Calu3 (cell line): ENCODE measurements around the gene LDLRAD4. TPM values are rescaled to one million over a fixed set of nuclear protein-coding genes. Genes with fewer than 3 reads are reported as not detected.

Experiments used
- BruUV-seq: library from RNA; stranded (reverse); fragments of 400-500 nt; replicated peaks from 2 replicates; lab custom pipeline; 2021; lab: Mats Ljungman, UMichigan
- CTCF ChIA-PET: fragments of 300-600 bp; sonication (Branson Sonifier 250); formaldehyde crosslinking; loops from one replicate; lab custom pipeline; 2022; ENCODE audit warnings: antibody characterized with exemption; lab: Charles Lee
- DNase-seq: peaks from one replicate; pipeline ENCODE4 v3.0.0; 2022
- H3K27ac Mint-ChIP-seq: one replicate; pipeline ENCODE4 v1.8.0; 2022; ENCODE audit warnings: mixed read lengths; ENCODE audit not compliant: unreplicated experiment
- H3K27me3 Mint-ChIP-seq: one replicate; pipeline ENCODE4 v1.8.0; 2022; ENCODE audit warnings: mixed read lengths; ENCODE audit not compliant: unreplicated experiment
- H3K36me3 Mint-ChIP-seq: one replicate; pipeline ENCODE4 v1.8.0; 2022; ENCODE audit warnings: mild to moderate bottlenecking, moderate library complexity, mixed read lengths; ENCODE audit not compliant: insufficient read depth, unreplicated experiment
- H3K4me1 Mint-ChIP-seq: one replicate; pipeline ENCODE4 v1.8.0; 2022; ENCODE audit warnings: mild to moderate bottlenecking, low read depth, mixed read lengths; ENCODE audit not compliant: unreplicated experiment
- H3K4me3 Mint-ChIP-seq: one replicate; pipeline ENCODE4 v1.8.0; 2022; ENCODE audit warnings: mild to moderate bottlenecking, low read depth, moderate library complexity, mixed read lengths; ENCODE audit not compliant: unreplicated experiment
- H3K9me3 Mint-ChIP-seq: one replicate; pipeline ENCODE4 v1.8.0; 2022; ENCODE audit warnings: low read depth, mixed read lengths; ENCODE audit not compliant: unreplicated experiment
- CTCF ChIP-seq: fragments of 200-600 bp; IDR thresholded peaks from one replicate; pipeline ENCODE4 v1.8.0; 2022; ENCODE audit warnings: antibody characterized with exemption; ENCODE audit not compliant: unreplicated experiment
- intact Hi-C: fragments of 100-400 bp; cut with micrococcal nuclease; formaldehyde crosslinking; loops from one replicate; pipeline ENCODE4 v1.10.0; 2022; ENCODE audit not compliant: unreplicated experiment
- total RNA-seq: library from RNA; stranded (reverse); gene quantifications from 2 replicates; pipeline ENCODE4 v1.2.3, GENCODE V29; 2022

LDLRAD4 gene
- total RNA-seq, 1 experiment from 2014 or later = 0.50 TPM

- no peak overlapping the region for H3K4me3 Mint-ChIP-seq
- CTCF ChIA-PET = no interaction called here
- no peak for TF ChIP-seq CTCF
- H3K36me3 Mint-ChIP-seq = no peaks in the 10 kb centered on the region
- BruUV-seq = no TSS peak
- DNase-seq = no peak
- intact Hi-C loops = no loop called here
- peaks cover 8% of the 10 kb centered on the region for H3K4me1 Mint-ChIP-seq
- H3K27ac Mint-ChIP-seq = no peak overlapping the region
- no peaks in the 10 kb centered on the region for H3K9me3 Mint-ChIP-seq
- H3K27me3 Mint-ChIP-seq = peaks cover 68% of the 10 kb centered on the region
Measured at GRCh38 chr18:13269013-13269280, 50.4 kb downstream of the LDLRAD4 start.

- Mint-ChIP-seq H3K4me1 (peaks cover 8% of the 10 kb centered on the region), H3K9me3 (no peaks in the 10 kb centered on the region), H3K27me3 (peaks cover 74% of the 10 kb centered on the region), H3K4me3 (no peak overlapping the region), H3K36me3 (no peaks in the 10 kb centered on the region), H3K27ac (no peak overlapping the region)
- DNase-seq = no peak
- CTCF ChIA-PET = no interaction called here
- intact Hi-C loops = loop anchor here (1.0 to 10.0 kb wide), 2 partner anchors 22 to 55 kb away; partner anchors contain the start of gene LDLRAD4
- no TSS peak for BruUV-seq
- TF ChIP-seq CTCF = no peak
Measured at GRCh38 chr18:13269521-13270011, 51.0 kb downstream of the LDLRAD4 start.

DNA sequence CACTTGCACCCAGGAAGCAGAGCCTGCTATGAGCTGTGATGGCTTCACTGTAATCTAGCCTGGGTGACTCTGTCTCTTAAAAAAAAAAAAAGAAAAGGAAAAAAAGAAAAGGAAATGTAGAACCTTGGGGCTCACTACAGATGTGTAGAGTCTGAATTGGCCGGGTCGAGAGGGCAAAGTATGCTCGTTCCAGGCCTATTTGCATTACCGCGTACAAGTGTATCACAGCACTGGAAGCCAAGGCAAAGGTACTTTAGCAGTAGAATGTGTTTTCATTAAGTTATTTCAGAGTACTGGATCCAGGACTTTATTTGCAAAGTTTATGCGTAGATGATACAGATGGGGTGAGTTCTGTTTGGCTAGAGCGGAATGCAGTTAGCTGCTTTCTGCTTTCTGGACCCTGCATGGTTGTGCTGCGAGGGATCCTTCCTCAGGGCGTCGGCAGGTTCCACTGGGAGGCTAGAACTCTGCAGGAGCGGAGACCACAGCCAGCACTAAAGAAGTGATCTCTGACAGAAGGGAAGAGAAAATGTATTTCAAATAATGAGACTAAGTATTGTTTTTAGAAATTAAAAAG is 51.8 kb downstream of the LDLRAD4 start:
- no peak overlapping the region for H3K27ac Mint-ChIP-seq

DNA sequence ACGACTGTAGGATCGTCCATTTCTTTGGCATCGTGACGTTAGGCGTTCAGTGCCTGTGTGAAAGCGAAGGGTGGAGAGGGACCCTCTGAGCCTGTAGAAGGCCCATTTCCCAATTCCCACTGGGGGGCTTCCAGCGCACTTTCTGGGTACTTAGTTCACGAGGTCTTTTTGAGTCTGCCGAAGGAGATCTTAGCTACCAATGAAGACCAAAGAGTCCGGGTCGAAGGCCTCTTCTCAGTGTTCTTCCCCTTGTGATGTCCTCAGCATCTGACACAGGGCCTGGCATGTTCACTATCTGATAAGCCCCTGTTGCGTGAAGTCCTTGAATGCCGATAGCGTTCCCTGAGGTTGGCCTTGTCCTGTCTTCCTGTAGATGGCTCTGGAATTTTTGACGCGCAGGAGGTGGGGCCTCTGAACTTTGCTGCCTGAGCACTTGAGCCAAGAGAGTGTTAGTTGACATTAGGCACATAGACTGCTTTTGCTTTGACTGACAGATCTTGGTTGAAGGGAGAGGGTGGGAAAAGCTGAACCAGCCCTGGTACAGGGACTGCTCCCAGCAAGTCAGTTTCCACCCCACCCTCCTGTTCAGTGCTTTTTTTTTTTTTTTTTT is 52.8 kb downstream of the LDLRAD4 start:
- TF ChIP-seq CTCF = no peak
- peaks cover 8% of the 10 kb centered on the region for H3K4me1 Mint-ChIP-seq
- no TSS peak for BruUV-seq
- no peaks in the 10 kb centered on the region for H3K9me3 Mint-ChIP-seq
- H3K36me3 Mint-ChIP-seq = no peaks in the 10 kb centered on the region
- CTCF ChIA-PET = interaction anchor here (0.7 kb wide), 1 partner anchor 8 kb away, joined by 3 read pairs; no protein-coding TSS in a partner anchor
- no peak overlapping the region for H3K4me3 Mint-ChIP-seq
- peaks cover 65% of the 10 kb centered on the region for H3K27me3 Mint-ChIP-seq
- DNase-seq = no peak
- intact Hi-C loops = loop anchor here (10.0 kb wide), 1 partner anchor 57 kb away; the partner anchor contains the start of gene LDLRAD4
- no peak overlapping the region for H3K27ac Mint-ChIP-seq

More for the DNA sequence above, 51.8 kb downstream of the LDLRAD4 start:
- H3K4me3 Mint-ChIP-seq = no peak overlapping the region
- H3K36me3 Mint-ChIP-seq = no peaks in the 10 kb centered on the region
- no peak for DNase-seq
- H3K27me3 Mint-ChIP-seq = peaks cover 73% of the 10 kb centered on the region
- BruUV-seq = no TSS peak
- intact Hi-C loops = loop anchor here (1.0 to 10.0 kb wide), 2 partner anchors 21 to 56 kb away; partner anchors contain the start of gene LDLRAD4
- no peak for TF ChIP-seq CTCF
- CTCF ChIA-PET = no interaction called here
- H3K9me3 Mint-ChIP-seq = no peaks in the 10 kb centered on the region
- peaks cover 8% of the 10 kb centered on the region for H3K4me1 Mint-ChIP-seq
